ENCODE data around the gene KLHL40.

GRCh38 chr3:42714171-42714852 is 29.0 kb downstream of the KLHL40 start:
- TF ChIP-seq CTCF (IDR thresholded peaks at IDR 0.05; ENCODE audit: extremely low read depth in 1 of 2, insufficient read depth in 1 of 2, low read depth in 1 of 2, low read length in 2 of 2) (no peak), GATA2 (IDR thresholded peaks at IDR 0.05; ENCODE audit: insufficient read depth, insufficient read length, low read depth, low read length) (no peak), POLR2A (IDR thresholded peaks at IDR 0.05; ENCODE audit: low read depth, low read length) (no peak), MAX (IDR thresholded peaks at IDR 0.05; ENCODE audit: insufficient read depth, insufficient read length) (no peak), EZH2 (IDR thresholded peaks at IDR 0.05; ENCODE audit: borderline replicate concordance, low read depth, low read length, severe bottlenecking) (no peak), POLR2AphosphoS5 (IDR thresholded peaks at IDR 0.05; ENCODE audit: insufficient read depth, low read depth, low read length) (no peak), MYC (IDR thresholded peaks at IDR 0.05; ENCODE audit: low read depth, low read length) (no peak), JUN (IDR thresholded peaks at IDR 0.05; ENCODE audit: borderline replicate concordance, insufficient read depth, insufficient read length, low read depth) (no peak), FOS (IDR thresholded peaks at IDR 0.05; ENCODE audit: borderline replicate concordance, insufficient read depth, low read length) (no peak)
